ENCODE data around the gene PDGFA. TPM values are rescaled to one million over a fixed set of nuclear protein-coding genes. Genes with fewer than 3 reads are reported as not detected.

PDGFA gene
- total and polyA plus RNA-seq, 4 donors: 21.8 to 40.6 (median 25.6) TPM

- peaks cover 0 to 4% (median 0%) of the 10 kb centered on the region in 4 donors for H3K36me3 ChIP-seq (ENCODE audit: control insufficient read depth in 4 of 4, insufficient read depth in 4 of 4, low read length in 4 of 4)
- H3K4me1 ChIP-seq (ENCODE audit: control insufficient read depth in 5 of 5, insufficient read depth in 5 of 5, low read length in 5 of 5): peaks cover 0 to 5% (median 0%) of the 10 kb centered on the region in 5 donors
- ATAC-seq (ENCODE audit: insufficient read depth, low FRiP score) (no peak), DNase-seq (no peak)
- no peak for TF ChIP-seq CTCF (IDR thresholded peaks at IDR 0.05; ENCODE audit: control extremely low read depth, extremely low read depth)
- no peaks in the 10 kb centered on the region for H3K27me3 ChIP-seq (ENCODE audit: control insufficient read depth in 3 of 3, insufficient read depth in 3 of 3, low read length in 2 of 3)
- H3K27ac ChIP-seq (ENCODE audit: low read depth in 1 of 2, low read length in 1 of 2): no peak overlapping the region
- H3K9me3 ChIP-seq (ENCODE audit: control insufficient read depth in 4 of 4, insufficient read depth in 3 of 4, low read length in 3 of 4): peaks cover 0 to 1% (median 0%) of the 10 kb centered on the region in 4 donors
- H3K9ac ChIP-seq (ENCODE audit: insufficient read depth in 1 of 2, low read length in 2 of 2): no peak overlapping the region
- 91 to 94% methylated on average over 21 of the region's 21 CpGs for WGBS, 2 donors
- no peak overlapping the region for H3K4me3 ChIP-seq
These were observed 41.5 kb upstream of the PDGFA start for GRCh38 chr7:560966-561630.

GRCh38 chr7:559396-559705 is 39.7 kb upstream of the PDGFA start:
- Histone ChIP-seq H3K4me3 (no peak overlapping the region), H3K4me1 (ENCODE audit: control insufficient read depth in 5 of 5, insufficient read depth in 5 of 5, low read length in 5 of 5) (peaks cover 0 to 5% (median 0%) of the 10 kb centered on the region in 5 donors), H3K9ac (ENCODE audit: insufficient read depth in 1 of 2, low read length in 2 of 2) (no peak overlapping the region), H3K27ac (ENCODE audit: low read depth in 1 of 2, low read length in 1 of 2) (no peak overlapping the region), H3K27me3 (ENCODE audit: control insufficient read depth in 3 of 3, insufficient read depth in 3 of 3, low read length in 2 of 3) (no peaks in the 10 kb centered on the region), H3K9me3 (ENCODE audit: control insufficient read depth in 4 of 4, insufficient read depth in 3 of 4, low read length in 3 of 4) (no peaks in the 10 kb centered on the region), H3K36me3 (ENCODE audit: control insufficient read depth in 4 of 4, insufficient read depth in 4 of 4, low read length in 4 of 4) (peaks cover 0 to 4% (median 0%) of the 10 kb centered on the region in 4 donors)
- WGBS, 2 donors: 90 to 93% methylated on average over 20 to 21 of the region's 21 CpGs
- DNase-seq (no peak), ATAC-seq (ENCODE audit: insufficient read depth, low FRiP score) (no peak)
- TF ChIP-seq CTCF (IDR thresholded peaks at IDR 0.05; ENCODE audit: control extremely low read depth, extremely low read depth): no peak

- no peak overlapping the region for H3K27ac ChIP-seq (ENCODE audit: low read depth in 1 of 2, low read length in 1 of 2)
- no peaks in the 10 kb centered on the region for H3K9me3 ChIP-seq (ENCODE audit: control insufficient read depth in 4 of 4, insufficient read depth in 3 of 4, low read length in 3 of 4)
- WGBS, 2 donors: 86 to 92% methylated on average over 12 of the region's 12 CpGs
- DNase-seq (no peak), ATAC-seq (ENCODE audit: insufficient read depth, low FRiP score) (no peak)
- H3K27me3 ChIP-seq (ENCODE audit: control insufficient read depth in 3 of 3, insufficient read depth in 3 of 3, low read length in 2 of 3): no peaks in the 10 kb centered on the region
- no peak overlapping the region for H3K9ac ChIP-seq (ENCODE audit: insufficient read depth in 1 of 2, low read length in 2 of 2)
- H3K4me1 ChIP-seq (ENCODE audit: control insufficient read depth in 5 of 5, insufficient read depth in 5 of 5, low read length in 5 of 5): peaks cover 0 to 18% (median 2%) of the 10 kb centered on the region in 5 donors
- H3K4me3 ChIP-seq: no peak overlapping the region
- no peaks in the 10 kb centered on the region for H3K36me3 ChIP-seq (ENCODE audit: control insufficient read depth in 4 of 4, insufficient read depth in 4 of 4, low read length in 4 of 4)
- TF ChIP-seq CTCF (IDR thresholded peaks at IDR 0.05; ENCODE audit: control extremely low read depth, extremely low read depth): no peak
These were observed 37.9 kb upstream of the PDGFA start for GRCh38 chr7:557558-557881.
